Liver (tissue), 9 donors: ENCODE data around the gene PCDHB15. TPM values are rescaled to one million over a fixed set of nuclear protein-coding genes. Genes with fewer than 3 reads are reported as not detected.
"Not testable (repeated sequence)": the region's sequence is repeated elsewhere in the genome, so short reads cannot be mapped to it uniquely, and the experiment has no call there.

ENCODE experiments used
- DNase-seq: peaks from one replicate; pipeline ENCODE4 v3.0.0-alpha.2; 2017; ENCODE audit warnings: low spot score
- H3K27ac ChIP-seq, 2 donors: one replicate each; pipeline ENCODE4 v1.7.0; 2013; ENCODE audit warnings: inconsistent platforms in 2 of 2, low read length in 2 of 2, control low read depth in 1 of 2, low read depth in 1 of 2, mild to moderate bottlenecking in 1 of 2
- H3K27me3 ChIP-seq, 4 donors: one replicate each; pipeline versions ENCODE4 v1.6.1 to v1.7.0; 2013; ENCODE audit warnings: low read length in 3 of 4, inconsistent platforms in 1 of 4, mild to moderate bottlenecking in 1 of 4, moderate library complexity in 1 of 4; ENCODE audit not compliant: control insufficient read depth in 4 of 4, insufficient read depth in 4 of 4
- H3K36me3 ChIP-seq, 4 donors: one replicate each; pipeline versions ENCODE4 v1.6.1 to v1.7.0; 2013; ENCODE audit warnings: low read length in 3 of 4, mild to moderate bottlenecking in 3 of 4, low read depth in 1 of 4, moderate library complexity in 1 of 4; ENCODE audit not compliant: control insufficient read depth in 4 of 4, insufficient read depth in 3 of 4
- H3K4me1 ChIP-seq, 4 donors: one replicate each; pipeline versions ENCODE4 v1.6.1 to v1.7.0; 2013; ENCODE audit warnings: low read length in 3 of 4, mild to moderate bottlenecking in 3 of 4, moderate library complexity in 1 of 4; ENCODE audit not compliant: control insufficient read depth in 4 of 4, insufficient read depth in 4 of 4
- H3K4me3 ChIP-seq, 3 donors: one replicate each; pipeline versions ENCODE4 v1.6.1 to v1.7.0; 2013; ENCODE audit warnings: low read length in 3 of 3, control low read depth in 1 of 3, low read depth in 1 of 3, mild to moderate bottlenecking in 1 of 3
- H3K9ac ChIP-seq, 2 donors: one replicate each; pipeline ENCODE4 v1.7.0; 2013; ENCODE audit warnings: low read length in 2 of 2, mild to moderate bottlenecking in 2 of 2, moderate library complexity in 2 of 2, control low read depth in 1 of 2, low read depth in 1 of 2
- H3K9me3 ChIP-seq, 4 donors: one replicate each; pipeline versions ENCODE4 v1.6.1 to v1.7.0; 2013; ENCODE audit warnings: low read length in 3 of 4; ENCODE audit not compliant: control insufficient read depth in 4 of 4
- CTCF ChIP-seq: fragments of 150-350 bp; IDR thresholded peaks from 2 replicates; pipeline ENCODE4 v1.5.1; 2017; ENCODE audit warnings: improper control_type of control experiment, low read depth, low read length; ENCODE audit not compliant: missing input control
- RAD21 ChIP-seq, 2 donors: IDR thresholded peaks; 2 replicates each; pipeline ENCODE4 v1.6.1; 2016; ENCODE audit warnings: antibody characterized with exemption in 2 of 2, mild to moderate bottlenecking in 2 of 2
- WGBS: extraction: QIAGEN DNeasy Blood & Tissue Kit; methylation state at CpG from one replicate; pipeline ENCODE4 v1.1.7; 2013; 5-methylcytosine and 5-hydroxymethylcytosine counted together
- polyA plus RNA-seq, 2 donors: library from polyadenylated mRNA; stranded (reverse) in 1 of 2; unstranded in 1 of 2; fragments of 200-250 nt in 1 of 2; fragments of >200 nt in 1 of 2; fragmentation: Nextera tagmentation in 1 of 2; extraction: Ambion mirVana in 1 of 2; gene quantifications; one replicate each; pipeline versions ENCODE4 v1.2.1 to v1.2.3, GENCODE V29; 2013 to 2015
- total RNA-seq, 2 donors: library from RNA; depleted of rRNA; stranded (reverse); fragments of >200 nt; gene quantifications; one replicate each; pipeline ENCODE4 v1.2.3, GENCODE V29; 2014
- donor health status: healthy.
- donor health status: healthy.
- donor health status: healthy.
- donor health status: healthy.
- donor health status: healthy.

PCDHB15 gene
- total and polyA plus RNA-seq, 4 donors: 0.21 to 0.59 (median 0.40) TPM

DNA sequence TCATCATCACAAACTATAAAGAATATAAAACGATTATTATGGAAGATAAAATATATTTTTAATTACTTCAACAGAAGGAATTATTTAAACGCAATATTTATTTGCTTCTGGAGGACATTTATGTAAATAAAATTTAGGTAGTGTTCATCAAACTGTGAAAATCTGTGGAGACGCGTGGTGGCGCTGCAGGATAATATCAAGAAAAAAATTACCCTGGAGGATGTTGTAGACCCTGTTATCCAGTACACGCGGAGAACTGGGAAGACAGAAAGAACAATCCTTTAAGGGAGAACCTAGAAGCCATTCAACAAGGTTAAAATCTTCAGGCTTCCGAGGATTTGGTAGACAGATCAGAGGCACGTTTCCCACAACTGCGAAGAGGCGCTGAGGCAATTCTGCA lies 36.7 kb upstream of the PCDHB15 start, which contains the start of gene PCDHB12 (continued):
- TF ChIP-seq CTCF: peak; percentile 12

DNA sequence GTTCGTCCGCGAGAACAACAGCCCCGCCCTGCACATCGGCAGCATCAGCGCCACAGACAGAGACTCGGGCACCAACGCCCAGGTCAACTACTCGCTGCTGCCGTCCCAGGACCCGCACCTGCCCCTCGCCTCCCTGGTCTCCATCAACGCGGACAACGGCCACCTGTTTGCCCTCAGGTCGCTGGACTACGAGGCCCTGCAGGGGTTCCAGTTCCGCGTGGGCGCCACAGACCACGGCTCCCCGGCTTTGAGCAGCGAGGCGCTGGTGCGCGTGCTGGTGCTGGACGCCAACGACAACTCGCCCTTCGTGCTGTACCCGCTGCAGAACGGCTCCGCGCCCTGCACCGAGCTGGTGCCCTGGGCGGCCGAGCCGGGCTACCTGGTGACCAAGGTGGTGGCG lies 34.9 kb upstream of the PCDHB15 start:
- H3K9ac ChIP-seq, H3K36me3 ChIP-seq: not testable (repeated sequence)

DNA sequence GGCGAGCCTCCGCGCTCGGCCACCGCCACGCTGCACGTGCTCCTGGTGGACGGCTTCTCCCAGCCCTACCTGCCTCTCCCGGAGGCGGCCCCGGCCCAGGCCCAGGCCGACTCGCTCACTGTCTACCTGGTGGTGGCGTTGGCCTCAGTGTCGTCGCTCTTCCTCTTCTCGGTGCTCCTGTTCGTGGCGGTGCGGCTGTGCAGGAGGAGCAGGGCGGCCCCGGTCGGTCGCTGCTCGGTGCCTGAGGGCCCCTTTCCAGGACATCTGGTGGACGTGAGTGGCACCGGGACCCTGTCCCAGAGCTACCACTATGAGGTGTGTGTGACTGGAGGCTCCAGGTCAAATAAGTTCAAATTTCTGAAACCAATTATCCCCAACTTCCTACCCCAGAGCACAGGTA lies 34.3 kb upstream of the PCDHB15 start:
- 21% methylated on average over 20 of the region's 27 CpGs for WGBS
- DNase-seq, H3K4me1 ChIP-seq, H3K9ac ChIP-seq, H3K36me3 ChIP-seq, H3K27ac ChIP-seq, H3K27me3 ChIP-seq, H3K4me3 ChIP-seq: not testable (repeated sequence)
- peaks cover 8 to 23% (median 18%) of the 10 kb centered on the region in 4 donors for H3K9me3 ChIP-seq

More for the DNA sequence above, 34.9 kb upstream of the PCDHB15 start:
- DNase-seq, H3K4me3 ChIP-seq, H3K4me1 ChIP-seq, H3K27ac ChIP-seq, H3K27me3 ChIP-seq: not testable (repeated sequence)
- 33% methylated on average over 39 of the region's 39 CpGs for WGBS
- peaks cover 7 to 19% (median 15%) of the 10 kb centered on the region in 4 donors for H3K9me3 ChIP-seq

- WGBS: 11% methylated on average over 13 of the region's 18 CpGs
Measured at GRCh38 chr5:141213656-141214339, 31.4 kb upstream of the PCDHB15 start, which contains the start of gene PCDHB13. PCDHB13 (plus strand) TSS chr5:141213919; CDS start chr5:141214124, 205 bp downstream.

DNA sequence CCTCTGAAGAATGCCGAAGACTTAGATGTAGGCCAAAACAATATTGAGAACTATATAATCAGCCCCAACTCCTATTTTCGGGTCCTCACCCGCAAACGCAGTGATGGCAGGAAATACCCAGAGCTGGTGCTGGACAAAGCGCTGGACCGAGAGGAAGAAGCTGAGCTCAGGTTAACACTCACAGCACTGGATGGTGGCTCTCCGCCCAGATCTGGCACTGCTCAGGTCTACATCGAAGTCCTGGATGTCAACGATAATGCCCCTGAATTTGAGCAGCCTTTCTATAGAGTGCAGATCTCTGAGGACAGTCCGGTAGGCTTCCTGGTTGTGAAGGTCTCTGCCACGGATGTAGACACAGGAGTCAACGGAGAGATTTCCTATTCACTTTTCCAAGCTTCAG lies 30.6 kb upstream of the PCDHB15 start:
- not testable (repeated sequence) for H3K36me3 ChIP-seq, H3K4me3 ChIP-seq, H3K4me1 ChIP-seq, DNase-seq, H3K9ac ChIP-seq, H3K27ac ChIP-seq, H3K27me3 ChIP-seq
- 48% methylated on average over 11 of the region's 12 CpGs for WGBS
- peaks cover 18 to 37% (median 31%) of the 10 kb centered on the region in 4 donors for H3K9me3 ChIP-seq

More at GRCh38 chr5:141213656-141214339, 31.4 kb upstream of the PCDHB15 start, which contains the start of gene PCDHB13:
- H3K9ac ChIP-seq, H3K4me1 ChIP-seq, DNase-seq, H3K27me3 ChIP-seq, H3K27ac ChIP-seq, H3K36me3 ChIP-seq, H3K4me3 ChIP-seq: not testable (repeated sequence)
- peak; percentile 29 to 44 for TF ChIP-seq RAD21 (IDR thresholded peaks at IDR 0.05)
- peaks cover 14 to 34% (median 31%) of the 10 kb centered on the region in 4 donors for H3K9me3 ChIP-seq

DNA sequence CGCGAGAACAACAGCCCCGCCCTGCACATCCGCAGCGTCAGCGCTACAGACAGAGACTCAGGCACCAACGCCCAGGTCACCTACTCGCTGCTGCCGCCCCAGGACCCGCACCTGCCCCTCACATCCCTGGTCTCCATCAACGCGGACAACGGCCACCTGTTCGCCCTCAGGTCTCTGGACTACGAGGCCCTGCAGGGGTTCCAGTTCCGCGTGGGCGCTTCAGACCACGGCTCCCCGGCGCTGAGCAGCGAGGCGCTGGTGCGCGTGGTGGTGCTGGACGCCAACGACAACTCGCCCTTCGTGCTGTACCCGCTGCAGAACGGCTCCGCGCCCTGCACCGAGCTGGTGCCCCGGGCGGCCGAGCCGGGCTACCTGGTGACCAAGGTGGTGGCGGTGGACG lies 29.7 kb upstream of the PCDHB15 start:
- not testable (repeated sequence) for DNase-seq, H3K27ac ChIP-seq, H3K9ac ChIP-seq, H3K36me3 ChIP-seq, H3K4me1 ChIP-seq, H3K27me3 ChIP-seq
- 37% methylated on average over 36 of the region's 40 CpGs for WGBS
- Histone ChIP-seq H3K9me3 (peaks cover 18 to 37% (median 29%) of the 10 kb centered on the region in 4 donors), H3K4me3 (peak overlapping the region in 1 of 3 donors; percentile 11)

- not testable (repeated sequence) for H3K4me3 ChIP-seq, H3K27me3 ChIP-seq, H3K36me3 ChIP-seq, H3K4me1 ChIP-seq, DNase-seq, H3K9ac ChIP-seq, H3K27ac ChIP-seq
- peaks cover 22 to 41% (median 32%) of the 10 kb centered on the region in 4 donors for H3K9me3 ChIP-seq
- WGBS: 39% methylated on average over 20 of the region's 26 CpGs
Measured at GRCh38 chr5:141216035-141216434, 29.2 kb upstream of the PCDHB15 start.
